GM23248 (cell line): Measurements from ENCODE around the gene CAMK1. TPM values are rescaled to one million over a fixed set of nuclear protein-coding genes. Genes with fewer than 3 reads are reported as not detected.

Source experiments
- DNase-seq: peaks from one replicate; pipeline ENCODE4 v3.0.0-alpha.2; 2015
- H2AFZ ChIP-seq: fragments of 200-600 bp; sonication (generic); 2 replicates; pipeline ENCODE4 v1.6.1; 2016; ENCODE audit warnings: antibody characterized with exemption
- H3F3A ChIP-seq: fragments of 200-600 bp; sonication (generic); 2 replicates; pipeline ENCODE4 v1.6.1; 2016; ENCODE audit warnings: mild to moderate bottlenecking, antibody characterized with exemption, mixed run types; ENCODE audit not compliant: insufficient read depth
- H3K27ac ChIP-seq: fragments of 200-600 bp; sonication (generic); 2 replicates; pipeline ENCODE4 v1.5.1; 2016; ENCODE audit warnings: mild to moderate bottlenecking
- H3K27me3 ChIP-seq: fragments of 200-600 bp; sonication (generic); replicated peaks from 2 replicates; pipeline ENCODE4 v1.6.1; 2016; ENCODE audit warnings: mild to moderate bottlenecking; ENCODE audit not compliant: insufficient read depth
- H3K36me3 ChIP-seq: fragments of 200-600 bp; sonication (generic); 2 replicates; pipeline ENCODE4 v1.6.1; 2016; ENCODE audit warnings: low read depth, mild to moderate bottlenecking
- H3K4me1 ChIP-seq: fragments of 200-600 bp; sonication (generic); 2 replicates; pipeline ENCODE4 v1.6.1; 2016; ENCODE audit warnings: mild to moderate bottlenecking; ENCODE audit not compliant: insufficient read depth
- H3K4me2 ChIP-seq: fragments of 200-600 bp; sonication (generic); one replicate; pipeline ENCODE4 v1.6.1; 2016; ENCODE audit warnings: mild to moderate bottlenecking; ENCODE audit not compliant: unreplicated experiment
- H3K4me3 ChIP-seq: fragments of 200-600 bp; sonication (generic); 2 replicates; pipeline ENCODE4 v1.5.1; 2016; ENCODE audit warnings: mild to moderate bottlenecking
- H3K79me2 ChIP-seq: fragments of 200-600 bp; sonication (generic); 2 replicates; pipeline ENCODE4 v1.6.1; 2016; ENCODE audit warnings: mild to moderate bottlenecking; ENCODE audit not compliant: insufficient read depth
- H3K9ac ChIP-seq: fragments of 200-600 bp; sonication (generic); 2 replicates; pipeline ENCODE4 v1.6.1; 2016; ENCODE audit warnings: mild to moderate bottlenecking
- H3K9me2 ChIP-seq: fragments of 200-600 bp; sonication (generic); 2 replicates; pipeline ENCODE4 v1.6.1; 2016; ENCODE audit warnings: mixed run types, mild to moderate bottlenecking, moderate library complexity; ENCODE audit not compliant: insufficient read depth
- H3K9me3 ChIP-seq: fragments of 200-600 bp; sonication (generic); one replicate; pipeline ENCODE4 v1.6.1; 2017; ENCODE audit warnings: low read depth
- H4K20me1 ChIP-seq: fragments of 200-600 bp; sonication (generic); 2 replicates; pipeline ENCODE4 v1.6.0; 2016; ENCODE audit not compliant: insufficient read depth
- EZH2 ChIP-seq: fragments of 200-600 bp; sonication (generic); IDR thresholded peaks from 2 replicates; pipeline ENCODE4 v1.6.1; 2018; ENCODE audit warnings: antibody characterized with exemption, mild to moderate bottlenecking; ENCODE audit not compliant: insufficient read depth, poor library complexity, severe bottlenecking
- EZH2phosphoT487 ChIP-seq: fragments of 200-600 bp; sonication (generic); IDR thresholded peaks from 2 replicates; pipeline ENCODE4 v1.6.1; 2018; ENCODE audit warnings: antibody characterized with exemption, moderate library complexity, mild to moderate bottlenecking, low read depth; ENCODE audit not compliant: insufficient read depth
- WGBS, 2 experiments: methylation state at CpG; one replicate each; pipeline ENCODE4 v1.1.6; 2015 to 2017; ENCODE audit warnings: low lambda C conversion rate in 2 of 2, low coverage in 1 of 2; ENCODE audit errors: missing lambda C conversion rate in 2 of 2; 5-methylcytosine and 5-hydroxymethylcytosine counted together
- in situ Hi-C: fragments of 300-500 bp; cut with MboI; formaldehyde crosslinking; loops from 2 replicates; pipeline ENCODE4 v1.15.0; 2020
- polyA plus RNA-seq: library from polyadenylated mRNA; unstranded; fragments of >200 nt; fragmentation: Nextera tagmentation; extraction: Ambion mirVana; gene quantifications from 2 replicates; pipeline ENCODE4 v1.2.1, GENCODE V29; 2016
- total RNA-seq: library from RNA; depleted of rRNA; stranded (reverse); fragments of >200 nt; shearing (Covaris generic); gene quantifications from 2 replicates; pipeline ENCODE4 v1.2.3, GENCODE V29; 2014

CAMK1 gene
- total and polyA plus RNA-seq, 2 experiments from 2014 or later: 26.9 to 28.3 TPM

DNA sequence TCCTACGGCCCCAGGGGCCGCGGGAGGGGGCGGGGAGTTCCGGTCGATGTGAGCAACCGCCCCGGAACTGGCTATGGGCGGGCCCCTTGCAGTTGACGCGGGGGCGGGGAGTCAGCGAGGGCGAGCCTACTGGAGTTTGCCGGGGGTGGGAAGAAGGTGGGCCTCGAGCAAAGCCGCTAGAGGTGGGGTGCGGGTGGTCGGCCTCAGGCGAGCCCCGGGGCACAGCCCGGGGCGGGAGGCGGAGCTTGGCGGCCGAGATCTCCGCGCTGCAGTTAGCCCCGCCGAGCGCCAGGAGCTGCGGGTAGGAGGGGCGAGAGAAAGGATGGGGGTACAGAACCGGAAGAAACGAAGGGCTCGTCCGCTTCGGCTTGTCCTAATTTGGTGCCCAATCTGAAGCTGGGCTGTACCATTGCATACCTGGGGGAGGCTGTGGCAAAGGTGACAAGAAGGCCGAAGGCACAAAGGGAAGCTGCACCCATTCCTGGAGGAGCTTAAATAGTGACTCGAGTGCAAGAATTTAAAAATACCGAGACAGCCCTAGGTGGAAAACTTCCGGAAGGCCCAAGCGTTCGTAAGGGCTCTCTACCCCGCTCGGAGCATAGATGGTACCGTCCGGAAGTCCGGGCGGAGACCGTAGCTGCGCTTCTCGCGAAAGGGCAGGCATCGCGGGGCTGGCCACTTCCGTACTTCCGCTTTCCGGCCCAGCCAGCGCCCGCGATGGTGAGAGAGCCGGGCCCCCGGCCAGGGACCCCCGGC is 22.8 kb upstream of the CAMK1 start, which contains the start of the genes ARPC4 and TADA3:
Gene ARPC4 (plus strand): TSS at position 678 of the 756 bp plus-strand sequence. CDS start 40 bp downstream, at position 718.
Gene TADA3 (minus strand): TSS at position 69 of the 756 bp plus-strand sequence. CDS start 1,007 bp downstream, outside the sequence.
- H3K4me1 ChIP-seq: peaks cover 13% of the 10 kb centered on the region
- H4K20me1 ChIP-seq: no peaks in the 10 kb centered on the region
- no peaks in the 10 kb centered on the region for H3K9me3 ChIP-seq
- peaks cover 5% of the 10 kb centered on the region for H3F3A ChIP-seq
- WGBS, 2 experiments: 1% methylated on average over 45 to 60 of the region's 65 CpGs
- peak within 1 kb of the TSS; percentile 79 for H2AFZ ChIP-seq
- peaks cover 71% of the 10 kb centered on the region for H3K79me2 ChIP-seq
- peak within 1 kb of the TSS; percentile 99 for H3K9ac ChIP-seq
- in situ Hi-C loops: no loop called here
- peaks cover 13% of the 10 kb centered on the region for H3K36me3 ChIP-seq
- H3K4me3 ChIP-seq: peak within 1 kb of the TSS; percentile 99
- peak within 1 kb of the TSS; percentile 90 for H3K27ac ChIP-seq
- TF ChIP-seq EZH2phosphoT487 (no peak), EZH2 (no peak)
- DNase-seq: peak; percentile 98
- H3K27me3 ChIP-seq: no peaks in the 10 kb centered on the region
- H3K9me2 ChIP-seq: no peaks in the 10 kb centered on the region
- H3K4me2 ChIP-seq: peak within 1 kb of the TSS; percentile 97

DNA sequence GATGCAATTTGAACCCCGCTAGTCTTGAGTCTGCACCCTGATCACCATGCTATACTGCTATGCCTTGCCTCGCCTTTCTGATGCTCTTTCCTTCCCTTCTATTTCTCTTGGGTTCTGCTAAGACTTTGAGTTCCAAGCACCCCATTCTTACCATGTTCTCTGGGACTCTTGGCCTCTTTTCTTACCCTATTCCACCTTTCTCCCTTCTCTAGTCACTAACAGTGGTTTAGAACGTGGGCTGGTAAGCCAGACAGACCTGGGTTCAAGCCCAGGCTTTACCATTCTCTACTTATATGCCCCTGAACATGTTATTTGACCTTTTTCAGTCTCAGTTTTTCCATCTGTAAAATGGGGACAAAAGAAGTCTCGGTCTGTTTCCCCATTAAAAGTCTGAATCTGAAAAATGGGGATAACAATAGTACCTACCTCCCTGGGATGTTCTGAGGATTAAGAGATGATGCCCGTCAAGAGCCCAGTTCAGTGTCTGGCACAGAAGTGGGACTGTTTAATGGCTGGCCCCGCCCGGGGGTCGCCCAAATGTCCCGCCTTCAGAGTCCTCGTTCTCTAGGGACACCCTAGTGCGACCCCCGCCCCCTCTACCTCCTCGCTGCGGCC is 22.1 kb upstream of the CAMK1 start:
- WGBS, 2 experiments: 15 to 19% methylated on average over 11 to 14 of the region's 14 CpGs
- Histone ChIP-seq H3K4me2 (peak overlapping the region; percentile 97), H3K27me3 (no peaks in the 10 kb centered on the region), H3K79me2 (peaks cover 69% of the 10 kb centered on the region), H2AFZ (peak overlapping the region; percentile 79), H3K27ac (peak overlapping the region; percentile 90), H3K4me1 (peaks cover 13% of the 10 kb centered on the region), H3F3A (peaks cover 5% of the 10 kb centered on the region), H3K9me2 (no peaks in the 10 kb centered on the region), H3K4me3 (peak overlapping the region; percentile 99), H3K9me3 (no peaks in the 10 kb centered on the region), H3K36me3 (peaks cover 13% of the 10 kb centered on the region), H3K9ac (peak overlapping the region; percentile 99), H4K20me1 (no peaks in the 10 kb centered on the region)
- no peak for DNase-seq
- no peak for TF ChIP-seq EZH2
- TF ChIP-seq EZH2phosphoT487: no peak
- in situ Hi-C loops: no loop called here

DNA sequence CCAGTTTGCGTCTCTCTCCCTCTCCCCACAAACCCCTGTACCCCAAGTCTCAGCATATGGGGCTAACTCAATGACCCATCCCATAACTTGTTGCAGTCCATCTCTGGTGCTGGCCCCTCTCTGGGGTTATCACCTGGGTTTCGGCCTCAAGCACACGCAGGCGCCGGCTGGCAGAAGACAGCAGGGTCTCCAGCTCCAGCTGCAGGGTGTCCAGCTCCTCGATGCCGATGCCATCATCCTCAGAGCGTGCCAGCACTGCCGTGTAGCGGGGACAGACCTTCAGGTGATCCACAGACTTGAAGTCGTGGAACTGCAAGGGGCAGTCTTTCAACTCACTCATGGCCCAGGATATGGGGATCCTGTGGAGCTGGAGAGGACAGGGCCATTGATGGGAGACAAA is 21.4 kb upstream of the CAMK1 start:
- Histone ChIP-seq H3K4me1 (peaks cover 13% of the 10 kb centered on the region), H3F3A (peaks cover 5% of the 10 kb centered on the region), H3K4me2 (peak overlapping the region; percentile 97), H3K9ac (peak overlapping the region; percentile 99; the same call in 1 of the 2 replicates), H3K36me3 (peaks cover 21% of the 10 kb centered on the region), H3K79me2 (peaks cover 61% of the 10 kb centered on the region), H2AFZ (no peak overlapping the region), H3K9me2 (no peaks in the 10 kb centered on the region), H3K27ac (no peak overlapping the region), H3K4me3 (peak overlapping the region; percentile 99), H4K20me1 (no peaks in the 10 kb centered on the region), H3K27me3 (no peaks in the 10 kb centered on the region), H3K9me3 (no peaks in the 10 kb centered on the region)
- TF ChIP-seq EZH2phosphoT487 (no peak), EZH2 (no peak)
- DNase-seq: no peak
- WGBS, 2 experiments: 94% methylated on average over 11 of the region's 11 CpGs
- in situ Hi-C loops: no loop called here

DNA sequence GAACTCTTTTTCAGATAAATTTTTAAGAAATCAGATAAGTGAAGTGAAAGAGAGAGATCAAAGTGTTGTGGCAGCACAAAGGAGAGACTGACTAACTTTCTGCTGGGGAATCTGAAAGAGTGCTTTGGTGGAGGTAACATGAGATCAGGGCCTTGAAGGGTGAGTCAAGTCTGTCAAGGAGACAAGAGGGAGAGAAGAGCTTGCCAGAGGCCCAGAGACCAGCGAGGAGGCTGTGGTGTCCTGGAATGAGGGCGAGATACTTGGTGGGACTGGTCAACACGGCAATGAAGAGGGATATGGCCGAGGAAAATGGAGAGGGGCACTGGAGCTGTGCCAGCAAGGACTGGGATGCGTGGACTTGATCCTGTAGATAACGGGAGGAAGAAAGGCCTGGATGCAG is 18.0 kb upstream of the CAMK1 start:
- 68 to 72% methylated on average over 6 of the region's 6 CpGs for WGBS, 2 experiments
- TF ChIP-seq EZH2: no peak
- no peak for TF ChIP-seq EZH2phosphoT487
- no peaks in the 10 kb centered on the region for H4K20me1 ChIP-seq
- no peaks in the 10 kb centered on the region for H3K9me3 ChIP-seq
- H3K79me2 ChIP-seq: peaks cover 29% of the 10 kb centered on the region
- no peaks in the 10 kb centered on the region for H3K27me3 ChIP-seq
- no peak overlapping the region for H3K4me3 ChIP-seq
- H3K27ac ChIP-seq: no peak overlapping the region
- in situ Hi-C loops: no loop called here
- H2AFZ ChIP-seq: no peak overlapping the region
- H3K4me2 ChIP-seq: no peak overlapping the region
- H3F3A ChIP-seq: no peaks in the 10 kb centered on the region; the same call in 1 of the 2 replicates
- H3K9me2 ChIP-seq: no peaks in the 10 kb centered on the region
- peaks cover 6% of the 10 kb centered on the region for H3K4me1 ChIP-seq
- H3K36me3 ChIP-seq: peaks cover 31% of the 10 kb centered on the region
- DNase-seq: no peak
- H3K9ac ChIP-seq: no peak overlapping the region
